Prostate gland (tissue), 2 donors: ENCODE data around the gene ARHGEF37. TPM values are rescaled to one million over a fixed set of nuclear protein-coding genes. Genes with fewer than 3 reads are reported as not detected.

ENCODE experiments used
- DNase-seq: peaks from one replicate; pipeline ENCODE4 v3.0.0-alpha.2; 2019; ENCODE audit warnings: low spot score
- H3K27ac ChIP-seq, 2 donors: fragments of 200-600 bp; sonication (generic); 2 replicates each; pipeline ENCODE4 v1.5.1; 2017 to 2019
- H3K27me3 ChIP-seq: fragments of 200-600 bp; sonication (generic); replicated peaks from 2 replicates; pipeline ENCODE4 v1.5.1; 2019; ENCODE audit not compliant: insufficient read depth
- H3K36me3 ChIP-seq, 2 donors: fragments of 200-600 bp; sonication (generic); 1 replicate in 1 of 2; 2 replicates in 1 of 2; pipeline versions ENCODE4 v1.5.1 to v1.8.1; 2017 to 2019
- H3K4me1 ChIP-seq: fragments of 200-600 bp; sonication (generic); replicated peaks from 2 replicates; pipeline ENCODE4 v1.5.1; 2019
- H3K4me3 ChIP-seq, 2 donors: fragments of 200-600 bp; sonication (generic); 2 replicates each; pipeline ENCODE4 v1.5.1; 2017 to 2019
- H3K9me3 ChIP-seq: fragments of 200-600 bp; sonication (generic); 2 replicates; pipeline ENCODE4 v1.5.1; 2017
- CTCF ChIP-seq, 4 experiments: fragments of 200-600 bp in 2 of 4; fragments of 450-650 bp in 2 of 4; sonication (generic) in 2 of 4; IDR thresholded peaks; 1 replicate in 3 of 4; 2 replicates in 1 of 4; pipeline ENCODE4 v1.5.1; 2016 to 2019; ENCODE audit warnings: antibody characterized with exemption in 4 of 4, mild to moderate bottlenecking in 2 of 4, moderate library complexity in 2 of 4
- POLR2A ChIP-seq: fragments of 450-650 bp; IDR thresholded peaks from one replicate; pipeline ENCODE4 v1.6.1; 2016; ENCODE audit warnings: antibody characterized with exemption, mild to moderate bottlenecking
- POLR2AphosphoS5 ChIP-seq: sonication (generic); formaldehyde crosslinking; IDR thresholded peaks from one replicate; pipeline ENCODE4 v1.6.1; 2017; ENCODE audit warnings: antibody characterized with exemption
- WGBS: methylation state at CpG from one replicate; pipeline ENCODE4 v1.1.5; 2018; 5-methylcytosine and 5-hydroxymethylcytosine counted together
- intact Hi-C: fragments of 100-400 bp; cut with DNase I; formaldehyde crosslinking; loops from one replicate; pipeline ENCODE4 v1.14.2; 2022
- total RNA-seq, 2 donors: library from RNA; depleted of rRNA; stranded (reverse); fragments of >200 nt; gene quantifications; one replicate each; pipeline ENCODE4 v1.1.0, GENCODE V29; 2016

The ARHGEF37 gene
- total RNA-seq, 2 donors from 2014 or later = 50.4 to 61.1 TPM

- intact Hi-C loops = no loop called here
- WGBS = 93% methylated on average over 4 of the region's 4 CpGs
- no peaks in the 10 kb centered on the region for H3K27me3 ChIP-seq
- no peak for TF ChIP-seq POLR2AphosphoS5
- TF ChIP-seq POLR2A = no peak
- no peak for TF ChIP-seq CTCF (IDR thresholded peaks at IDR 0.05)
- H3K36me3 ChIP-seq = no peaks in the 10 kb centered on the region
- H3K27ac ChIP-seq = no peak overlapping the region
- no peaks in the 10 kb centered on the region for H3K9me3 ChIP-seq
- no peak overlapping the region for H3K4me3 ChIP-seq
- H3K4me1 ChIP-seq = no peaks in the 10 kb centered on the region
- no peak for DNase-seq
These were observed 18.1 kb downstream of the ARHGEF37 start for GRCh38 chr5:149599375-149599774.

GRCh38 chr5:149600932-149601331 lies 19.6 kb downstream of the ARHGEF37 start:
- TF ChIP-seq POLR2A (no peak), POLR2AphosphoS5 (peak; percentile 74), CTCF (IDR thresholded peaks at IDR 0.05) (no peak)
- H3K4me3 ChIP-seq = no peak overlapping the region
- no peaks in the 10 kb centered on the region for H3K9me3 ChIP-seq
- H3K36me3 ChIP-seq = no peaks in the 10 kb centered on the region
- no peaks in the 10 kb centered on the region for H3K4me1 ChIP-seq
- WGBS = 43% methylated on average over 3 of the region's 3 CpGs
- H3K27ac ChIP-seq = peak overlapping the region in 1 of 2 donors; percentile 63
- peak; percentile 43 for DNase-seq
- intact Hi-C loops = no loop called here
- H3K27me3 ChIP-seq = no peaks in the 10 kb centered on the region

- TF ChIP-seq POLR2A = no peak
- TF ChIP-seq POLR2AphosphoS5 = peak; percentile 34
- intact Hi-C loops = no loop called here
- 60% methylated on average over 4 of the region's 4 CpGs for WGBS
These were observed 21.9 kb downstream of the ARHGEF37 start for GRCh38 chr5:149603210-149603609.

GRCh38 chr5:149603920-149604319 lies 22.6 kb downstream of the ARHGEF37 start:
- WGBS = 76% methylated on average over 2 of the region's 2 CpGs
- Histone ChIP-seq H3K4me1 (no peaks in the 10 kb centered on the region), H3K36me3 (no peaks in the 10 kb centered on the region), H3K27me3 (no peaks in the 10 kb centered on the region), H3K27ac (peak overlapping the region in 1 of 2 donors; percentile 14), H3K9me3 (no peaks in the 10 kb centered on the region), H3K4me3 (no peak overlapping the region)
- TF ChIP-seq POLR2AphosphoS5 (no peak), POLR2A (no peak), CTCF (IDR thresholded peaks at IDR 0.05) (no peak)
- no peak for DNase-seq
- intact Hi-C loops = no loop called here

More at GRCh38 chr5:149603210-149603609, 21.9 kb downstream of the ARHGEF37 start:
- no peak overlapping the region for H3K4me3 ChIP-seq
- peak overlapping the region in 1 of 2 donors; percentile 14 for H3K27ac ChIP-seq
- H3K36me3 ChIP-seq = no peaks in the 10 kb centered on the region
- H3K4me1 ChIP-seq = no peaks in the 10 kb centered on the region
- no peak for DNase-seq
- H3K27me3 ChIP-seq = no peaks in the 10 kb centered on the region
- no peaks in the 10 kb centered on the region for H3K9me3 ChIP-seq

- intact Hi-C loops = no loop called here
- H3K4me3 ChIP-seq = no peak overlapping the region
- H3K4me1 ChIP-seq = no peaks in the 10 kb centered on the region
- no peaks in the 10 kb centered on the region for H3K27me3 ChIP-seq
- no peaks in the 10 kb centered on the region for H3K9me3 ChIP-seq
- WGBS = 100% methylated on average over 1 of the region's 1 CpG
- H3K27ac ChIP-seq = no peak overlapping the region
- DNase-seq = no peak
- peaks cover 0 to under 1% of the 10 kb centered on the region in 2 donors for H3K36me3 ChIP-seq
- TF ChIP-seq CTCF (IDR thresholded peaks at IDR 0.05) (no peak), POLR2A (no peak), POLR2AphosphoS5 (no peak)
These were observed 23.0 kb downstream of the ARHGEF37 start for GRCh38 chr5:149604321-149604720.
